ENCODE data around the gene KSR1. TPM values are rescaled to one million over a fixed set of nuclear protein-coding genes. Genes with fewer than 3 reads are reported as not detected.

The KSR1 gene
- total RNA-seq, 1 experiment from 2014 or later, result 21.7 TPM

GRCh38 chr17:27630607-27631410 is 174.6 kb downstream of the KSR1 start, which contains the start of gene LGALS9:
Gene LGALS9, plus strand, starts transcription at chr17:27631188. Its CDS starts 78 bp downstream, at chr17:27631266.
- ATAC-seq (no peak), DNase-seq (ENCODE audit: low read depth, low spot score) (no peak)
- in situ Hi-C loops (cut with HindIII; ENCODE audit: low pct_unique_long_range_greater_than_20kb, low sequenced_read_pairs) (no loop called here), intact Hi-C loops (cut with micrococcal nuclease; ENCODE audit: unreplicated experiment) (no loop called here)
- BruUV-seq (replicated peaks), result no TSS peak
- no peaks in the 10 kb centered on the region for H3K36me3 ChIP-seq (ENCODE audit: control insufficient read depth, insufficient read depth, low read length)
- H3K4me1 ChIP-seq (ENCODE audit: control insufficient read depth, insufficient read depth, low read length), result no peaks in the 10 kb centered on the region
- no peak within 1 kb of the TSS for H3K27ac ChIP-seq (ENCODE audit: low read length)
- ChIA-PET CTCF (interaction anchor here (0.7 kb wide), 1 partner anchor 91 kb away, joined by 3 read pairs; no protein-coding TSS in a partner anchor), POLR2A (no interaction called here)
- no peaks in the 10 kb centered on the region for H3K9me3 ChIP-seq (ENCODE audit: control insufficient read depth, insufficient read depth, low read depth, low read length)
- H3K27me3 ChIP-seq (ENCODE audit: control insufficient read depth, insufficient read depth, low read length), result no peaks in the 10 kb centered on the region
- H3K4me3 ChIP-seq (ENCODE audit: low read depth in 2 of 2, low read length in 2 of 2), result no peak within 1 kb of the TSS
- TF ChIP-seq REST (IDR thresholded peaks at IDR 0.05; ENCODE audit: insufficient read depth in 1 of 2, low read depth in 2 of 2, low read length in 1 of 2) (no peak), TCF7L2 (IDR thresholded peaks at IDR 0.05; ENCODE audit: low read depth, low read length) (no peak), CTCF (IDR thresholded peaks at IDR 0.05) (no peak), SIN3A (IDR thresholded peaks at IDR 0.05; ENCODE audit: borderline replicate concordance, insufficient read depth, low read depth, low read length) (no peak), POLR2AphosphoS5 (IDR thresholded peaks at IDR 0.05; ENCODE audit: low read depth, low read length) (no peak)

- Histone ChIP-seq H3K9me3 (ENCODE audit: control insufficient read depth, insufficient read depth, low read depth, low read length) (no peaks in the 10 kb centered on the region), H3K4me1 (ENCODE audit: control insufficient read depth, insufficient read depth, low read length) (no peaks in the 10 kb centered on the region), H3K36me3 (ENCODE audit: control insufficient read depth, insufficient read depth, low read length) (no peaks in the 10 kb centered on the region), H3K27me3 (ENCODE audit: control insufficient read depth, insufficient read depth, low read length) (no peaks in the 10 kb centered on the region), H3K27ac (ENCODE audit: low read length) (no peak overlapping the region), H3K4me3 (ENCODE audit: low read depth in 2 of 2, low read length in 2 of 2) (no peak overlapping the region)
- DNase-seq (ENCODE audit: low read depth, low spot score) (no peak), ATAC-seq (no peak)
- intact Hi-C loops (cut with micrococcal nuclease; ENCODE audit: unreplicated experiment), result no loop called here
- in situ Hi-C loops (cut with HindIII; ENCODE audit: low pct_unique_long_range_greater_than_20kb, low sequenced_read_pairs), result no loop called here
- ChIA-PET CTCF (interaction anchor here (0.6 kb wide), 1 partner anchor 68 kb away, joined by 3 read pairs; no protein-coding TSS in a partner anchor), POLR2A (no interaction called here)
- no TSS peak for BruUV-seq (replicated peaks)
- TF ChIP-seq TCF7L2 (IDR thresholded peaks at IDR 0.05; ENCODE audit: low read depth, low read length) (no peak), CTCF (IDR thresholded peaks at IDR 0.05) (no peak), REST (IDR thresholded peaks at IDR 0.05; ENCODE audit: insufficient read depth in 1 of 2, low read depth in 2 of 2, low read length in 1 of 2) (no peak), POLR2AphosphoS5 (IDR thresholded peaks at IDR 0.05; ENCODE audit: low read depth, low read length) (no peak), SIN3A (IDR thresholded peaks at IDR 0.05; ENCODE audit: borderline replicate concordance, insufficient read depth, low read depth, low read length) (no peak)
Observed at GRCh38 chr17:27631411-27631760, 175.1 kb downstream of the KSR1 start.

Measured in Panc1 (cell line).